Measurements from ENCODE around the gene NFIC.

Gene NFIC

GRCh38 chr19:3471954-3472655, 105.7 kb downstream of the NFIC start:
- DNase-seq = peak in 5 of 6 experiments; percentile 12 to 35 (median 23)

GRCh38 chr19:3474010-3474409, 107.6 kb downstream of the NFIC start:
- DNase-seq = no peak

GRCh38 chr19:3474614-3475013, 108.2 kb downstream of the NFIC start:
- DNase-seq = no peak

- DNase-seq = no peak
These were observed 109.1 kb downstream of the NFIC start for GRCh38 chr19:3475449-3475848.

- no peak for DNase-seq
These were observed 110.4 kb downstream of the NFIC start for GRCh38 chr19:3476830-3477229.

GRCh38 chr19:3477506-3477905, 111.1 kb downstream of the NFIC start:
- no peak for DNase-seq

GRCh38 chr19:3477951-3478350, 111.6 kb downstream of the NFIC start:
- DNase-seq = no peak

- peak in 1 of 6 experiments; percentile 36 for DNase-seq
These were observed 112.2 kb downstream of the NFIC start for GRCh38 chr19:3478409-3479176.

GRCh38 chr19:3479177-3479833, 112.9 kb downstream of the NFIC start:
- peak; percentile 26 to 50 (median 42) for DNase-seq

GRCh38 chr19:3479834-3480215, 113.4 kb downstream of the NFIC start:
- DNase-seq = peak in 5 of 6 experiments; percentile 17 to 44 (median 34)

- DNase-seq = no peak
These were observed 114.2 kb downstream of the NFIC start, which contains the start of gene SMIM24 for GRCh38 chr19:3480383-3481091. TSS of gene SMIM24 (minus strand) at chr19:3480525. CDS start at chr19:3480463, 62 bp downstream.

GRCh38 chr19:3481241-3482090, 115.1 kb downstream of the NFIC start:
- no peak for DNase-seq

GRCh38 chr19:3482507-3483225, 116.3 kb downstream of the NFIC start:
- DNase-seq = no peak

- DNase-seq = no peak
These were observed 116.8 kb downstream of the NFIC start, which contains the start of gene SMIM44 for GRCh38 chr19:3483226-3483628. TSS of gene SMIM44 (minus strand) at chr19:3483441. CDS start at chr19:3483403, 38 bp downstream.

GRCh38 chr19:3491396-3492119, 125.2 kb downstream of the NFIC start:
- DNase-seq = no peak

GRCh38 chr19:3492131-3492839, 125.9 kb downstream of the NFIC start:
- no peak for DNase-seq

GRCh38 chr19:3492919-3493318, 126.5 kb downstream of the NFIC start:
- DNase-seq = no peak

GRCh38 chr19:3493651-3494050, 127.3 kb downstream of the NFIC start:
- DNase-seq = no peak

GRCh38 chr19:3494051-3494450, 127.7 kb downstream of the NFIC start:
- peak in 3 of 6 experiments; percentile 13 to 17 (median 13) for DNase-seq

- peak in 5 of 6 experiments; percentile 15 to 36 (median 28) for DNase-seq
These were observed 128.2 kb downstream of the NFIC start for GRCh38 chr19:3494559-3494958.
